ENCODE results near the gene SPEM2. TPM values are rescaled to one million over a fixed set of nuclear protein-coding genes. Genes with fewer than 3 reads are reported as not detected.

The SPEM2 gene
- total RNA-seq, 1 donor from 2014 or later: not detected

- H3K9me3 Mint-ChIP-seq: no peaks in the 10 kb centered on the region
- no peak for DNase-seq (ENCODE audit: low spot score in 2 of 2, unreplicated experiment in 2 of 2)
- TF ChIP-seq CTCF (IDR thresholded peaks at IDR 0.05; ENCODE audit: unreplicated experiment): no peak
- peak overlapping the region; percentile 87 for H3K4me3 Mint-ChIP-seq
- H3K36me3 Mint-ChIP-seq: no peaks in the 10 kb centered on the region
- peaks cover 47% of the 10 kb centered on the region for H3K4me1 Mint-ChIP-seq
- H3K27ac Mint-ChIP-seq: peak overlapping the region; percentile 98
- no peaks in the 10 kb centered on the region for H3K27me3 Mint-ChIP-seq (ENCODE audit: low read depth)
These were observed 51.5 kb downstream of the SPEM2 start for GRCh38 chr17:7476951-7477350.

Other genes with a start within 250 kb of the SPEM2 start
- 15.9 to 19.7 TPM (median 16.5 TPM) in 3 replicates for gene ASGR1, start 246.2 kb upstream of the SPEM2 start, total RNA-seq
- gene DLG4, start 205.8 kb upstream of the SPEM2 start, total RNA-seq: 59.9 to 62.4 TPM (median 60.2 TPM) in 3 replicates
- 385 to 424 TPM (median 410 TPM) in 3 replicates for gene ACADVL, start 205.7 kb upstream of the SPEM2 start, total RNA-seq
- 87.3 to 96.1 TPM (median 94.0 TPM) in 3 replicates for gene DVL2, start 191.1 kb upstream of the SPEM2 start, total RNA-seq
- gene PHF23, start 186.2 kb upstream of the SPEM2 start, total RNA-seq: 55.4 to 57.1 TPM (median 55.6 TPM) in 3 replicates
- 424 to 451 TPM (median 429 TPM) in 3 replicates for gene GABARAP, start 183.2 kb upstream of the SPEM2 start, total RNA-seq
- gene CTDNEP1, start 173.9 kb upstream of the SPEM2 start, total RNA-seq: 122 to 132 TPM (median 130 TPM) in 3 replicates
- gene ELP5, start 173.4 kb upstream of the SPEM2 start, total RNA-seq: 37.9 to 42.8 TPM (median 42.1 TPM) in 3 replicates
- gene CLDN7, start 163.1 kb upstream of the SPEM2 start, total RNA-seq: 79.2 to 86.1 TPM (median 79.9 TPM) in 3 replicates
- gene SLC2A4, start 143.9 kb upstream of the SPEM2 start, total RNA-seq: 1.6 to 1.8 TPM (median 1.6 TPM) in 3 replicates
- 1.9 to 3.3 TPM (median 2.2 TPM) in 3 replicates for gene YBX2, start 131.0 kb upstream of the SPEM2 start, total RNA-seq
- 265 to 278 TPM (median 273 TPM) in 3 replicates for gene EIF5A, start 118.0 kb upstream of the SPEM2 start, total RNA-seq
- 42.1 to 52.4 TPM (median 46.2 TPM) in 3 replicates for gene GPS2, start 110.3 kb upstream of the SPEM2 start, total RNA-seq
- gene NEURL4, start 96.3 kb upstream of the SPEM2 start, total RNA-seq: 52.8 to 56.7 TPM (median 55.1 TPM) in 3 replicates
- 8.9 to 10.9 TPM (median 9.1 TPM) in 3 replicates for gene ACAP1, start 89.1 kb upstream of the SPEM2 start, total RNA-seq
- gene KCTD11, start 73.5 kb upstream of the SPEM2 start, total RNA-seq: 17.3 to 18.8 TPM (median 17.7 TPM) in 3 replicates
- gene TMEM95, start 70.5 kb upstream of the SPEM2 start, total RNA-seq: 0.18 to 0.42 TPM in 2 of 3 replicates, not detected in the other
- 8.2 to 9.9 TPM (median 9.0 TPM) in 3 replicates for gene TNK1, start 44.5 kb upstream of the SPEM2 start, total RNA-seq
- gene PLSCR3, start 31.1 kb upstream of the SPEM2 start, total RNA-seq: 67.4 to 69.3 TPM (median 68.4 TPM) in 3 replicates
- gene TMEM256, start 21.5 kb upstream of the SPEM2 start, total RNA-seq: 65.7 to 78.3 TPM (median 69.4 TPM) in 3 replicates
- 88.0 to 97.5 TPM (median 90.8 TPM) in 3 replicates for gene NLGN2, start 17.8 kb upstream of the SPEM2 start, total RNA-seq
- 0.38 TPM in 1 of 3 replicates, not detected in the others for gene SPEM1, start 5.3 kb upstream of the SPEM2 start, total RNA-seq
- not detected in 3 replicates for gene SPEM3, start 3.2 kb downstream of the SPEM2 start, total RNA-seq
- gene TMEM102, start 9.8 kb downstream of the SPEM2 start, total RNA-seq: 9.7 to 10.2 TPM (median 10.2 TPM) in 3 replicates
- 24.8 to 26.8 TPM (median 26.5 TPM) in 3 replicates for gene FGF11, start 13.9 kb downstream of the SPEM2 start, total RNA-seq
- gene CHRNB1, start 19.4 kb downstream of the SPEM2 start, total RNA-seq: 15.9 to 17.7 TPM (median 16.0 TPM) in 3 replicates
- gene ZBTB4, start 54.0 kb downstream of the SPEM2 start, total RNA-seq: 36.4 to 40.1 TPM (median 39.7 TPM) in 3 replicates
- not detected in 3 replicates for gene SLC35G6, start 55.8 kb downstream of the SPEM2 start, total RNA-seq
- gene POLR2A, start 58.8 kb downstream of the SPEM2 start, total RNA-seq: 195 to 208 TPM (median 204 TPM) in 3 replicates
- gene TNFSF12, start 123.4 kb downstream of the SPEM2 start, total RNA-seq: 6.6 to 7.7 TPM (median 7.6 TPM) in 3 replicates
- 4.3 to 6.1 TPM (median 5.2 TPM) in 3 replicates for gene TNFSF13, start 133.1 kb downstream of the SPEM2 start, total RNA-seq
- gene SENP3, start 136.3 kb downstream of the SPEM2 start, total RNA-seq: 50.3 to 55.9 TPM (median 51.5 TPM) in 3 replicates
- gene CD68, start 154.0 kb downstream of the SPEM2 start, total RNA-seq: 0.44 to 0.86 TPM (median 0.78 TPM) in 3 replicates
- 44.8 to 45.5 TPM (median 45.5 TPM) in 3 replicates for gene MPDU1, start 158.2 kb downstream of the SPEM2 start, total RNA-seq
- 2.0 to 2.3 TPM (median 2.1 TPM) in 3 replicates for gene SOX15, start 164.5 kb downstream of the SPEM2 start, total RNA-seq
- gene FXR2, start 189.3 kb downstream of the SPEM2 start, total RNA-seq: 43.2 to 44.5 TPM (median 43.4 TPM) in 3 replicates
- gene SAT2, start 202.2 kb downstream of the SPEM2 start, total RNA-seq: 80.6 to 95.0 TPM (median 87.7 TPM) in 3 replicates
- 0.60 to 0.84 TPM (median 0.82 TPM) in 3 replicates for gene SHBG, start 204.5 kb downstream of the SPEM2 start, total RNA-seq
- 9.6 to 10.5 TPM (median 10.2 TPM) in 3 replicates for gene ATP1B2, start 225.3 kb downstream of the SPEM2 start, total RNA-seq